ENCODE results near the gene SNX21.
A peak's percentile ranks its signal among the peaks of the same experiment; 100 is the strongest.
"Not testable (repeated sequence)": the region's sequence is repeated elsewhere in the genome, so short reads cannot be mapped to it uniquely, and the experiment has no call there.

Gene SNX21, protein sequence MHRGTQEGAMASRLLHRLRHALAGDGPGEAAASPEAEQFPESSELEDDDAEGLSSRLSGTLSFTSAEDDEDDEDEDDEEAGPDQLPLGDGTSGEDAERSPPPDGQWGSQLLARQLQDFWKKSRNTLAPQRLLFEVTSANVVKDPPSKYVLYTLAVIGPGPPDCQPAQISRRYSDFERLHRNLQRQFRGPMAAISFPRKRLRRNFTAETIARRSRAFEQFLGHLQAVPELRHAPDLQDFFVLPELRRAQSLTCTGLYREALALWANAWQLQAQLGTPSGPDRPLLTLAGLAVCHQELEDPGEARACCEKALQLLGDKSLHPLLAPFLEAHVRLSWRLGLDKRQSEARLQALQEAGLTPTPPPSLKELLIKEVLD

DNA sequence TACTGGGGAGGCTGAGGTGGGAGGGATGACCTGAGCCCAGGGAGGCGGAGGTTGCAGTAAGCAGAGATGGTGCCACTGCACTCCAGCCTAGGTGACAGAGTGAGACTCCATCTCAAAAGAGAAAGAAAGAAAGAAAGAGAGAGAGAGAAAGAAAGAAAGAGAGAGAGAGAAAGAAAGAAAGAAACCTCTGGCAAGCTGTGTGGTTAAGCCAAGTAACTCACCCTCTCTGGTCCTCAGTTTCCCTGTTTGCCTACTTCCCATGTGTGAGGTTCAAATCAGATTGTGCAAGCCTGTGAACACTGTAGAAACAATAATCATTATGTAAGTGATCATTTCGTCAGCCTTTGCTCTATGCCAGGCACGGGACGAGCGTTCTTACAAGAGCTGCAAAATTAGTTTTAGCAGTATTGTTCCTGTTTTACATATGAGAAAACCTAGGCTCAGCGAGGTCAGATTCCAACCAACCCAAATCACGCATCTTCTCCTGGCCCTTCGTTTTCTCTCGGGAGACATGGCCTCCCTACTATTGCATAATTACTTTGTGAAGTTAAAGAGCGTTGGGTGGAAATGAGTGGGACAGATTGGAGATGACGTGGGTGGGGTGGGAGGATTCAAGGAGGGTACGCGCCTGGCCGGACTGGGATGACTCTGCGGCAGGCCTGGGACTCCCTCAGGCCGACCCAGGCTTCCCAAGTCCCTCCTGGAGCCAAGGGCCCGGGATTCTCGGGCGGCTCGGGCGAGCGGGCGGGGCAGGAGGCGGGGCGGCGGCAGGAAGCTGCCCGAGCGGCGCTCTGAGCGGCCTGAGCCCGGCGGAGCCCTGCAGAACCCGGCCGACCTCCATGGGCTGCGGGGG is at the start of gene SNX21:
TSS of gene SNX21 (plus strand) at position 770 of the 853 bp plus-strand sequence. CDS start 121 bp downstream, outside the sequence.
- DNase-seq (ENCODE audit: low spot score), result peak; percentile 77

DNA sequence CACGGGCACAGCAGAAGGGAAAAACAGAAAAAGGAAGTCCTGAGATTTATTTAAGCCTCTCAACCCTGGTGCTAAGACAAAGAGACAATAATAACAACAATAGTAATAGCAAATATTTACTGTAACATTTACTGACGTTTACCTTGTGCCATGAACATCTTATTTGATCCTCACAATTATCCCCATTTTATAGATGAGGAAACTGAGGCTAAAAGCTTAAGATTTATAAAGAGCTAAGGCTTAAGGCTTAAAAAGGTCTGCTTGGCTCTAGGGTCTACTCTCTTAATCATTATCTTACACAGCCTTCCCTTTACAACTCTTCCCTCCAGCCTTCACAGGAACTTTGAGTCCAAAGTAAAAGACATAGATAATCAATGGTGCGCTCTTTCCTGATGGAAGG is 45.2 kb upstream of the SNX21 start:
- no peak for DNase-seq (ENCODE audit: low spot score)

- DNase-seq (ENCODE audit: low spot score), result no peak
These were observed 41.1 kb upstream of the SNX21 start for GRCh38 chr20:45792317-45793118.

DNA sequence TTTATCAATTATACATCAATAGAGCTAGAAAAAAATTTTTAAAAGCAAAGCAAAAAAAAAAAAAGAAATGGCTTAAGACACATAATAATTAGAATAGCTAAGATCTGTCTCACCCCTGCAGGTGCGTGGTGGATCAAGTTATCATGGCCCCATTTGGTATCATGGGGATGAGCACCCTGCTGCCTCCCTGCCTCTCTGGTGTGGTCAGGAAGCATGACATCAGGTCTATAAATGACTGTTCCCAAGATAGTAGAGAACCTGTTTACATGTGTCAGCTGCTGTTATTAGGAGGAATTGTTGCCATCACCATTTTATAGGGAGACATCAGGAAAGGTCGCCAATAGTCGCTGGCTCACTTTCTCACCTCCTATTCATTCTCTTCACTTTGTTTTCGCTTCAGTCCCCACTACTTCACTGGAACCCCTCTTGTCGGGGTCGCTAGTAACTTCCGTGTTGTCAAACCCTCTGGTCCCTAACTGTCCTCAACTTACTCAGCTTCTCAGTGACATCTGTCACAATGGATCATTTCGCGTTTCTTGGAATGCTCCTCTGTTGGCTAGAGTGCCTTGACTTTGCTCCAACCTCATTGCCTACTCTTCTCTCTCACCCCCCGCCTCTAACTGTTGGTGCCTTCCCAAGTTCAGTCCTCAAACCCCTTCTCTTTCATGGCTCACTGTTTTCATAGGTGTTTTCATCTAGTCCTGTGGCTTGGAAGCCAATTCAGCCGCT is 37.1 kb upstream of the SNX21 start:
- DNase-seq (ENCODE audit: low spot score), result no peak

- not testable (repeated sequence) for DNase-seq (ENCODE audit: low spot score)
These were observed 36.1 kb upstream of the SNX21 start for GRCh38 chr20:45797510-45797909.

- not testable (repeated sequence) for DNase-seq (ENCODE audit: low spot score)
These were observed 35.6 kb upstream of the SNX21 start for GRCh38 chr20:45797955-45798354.

DNA sequence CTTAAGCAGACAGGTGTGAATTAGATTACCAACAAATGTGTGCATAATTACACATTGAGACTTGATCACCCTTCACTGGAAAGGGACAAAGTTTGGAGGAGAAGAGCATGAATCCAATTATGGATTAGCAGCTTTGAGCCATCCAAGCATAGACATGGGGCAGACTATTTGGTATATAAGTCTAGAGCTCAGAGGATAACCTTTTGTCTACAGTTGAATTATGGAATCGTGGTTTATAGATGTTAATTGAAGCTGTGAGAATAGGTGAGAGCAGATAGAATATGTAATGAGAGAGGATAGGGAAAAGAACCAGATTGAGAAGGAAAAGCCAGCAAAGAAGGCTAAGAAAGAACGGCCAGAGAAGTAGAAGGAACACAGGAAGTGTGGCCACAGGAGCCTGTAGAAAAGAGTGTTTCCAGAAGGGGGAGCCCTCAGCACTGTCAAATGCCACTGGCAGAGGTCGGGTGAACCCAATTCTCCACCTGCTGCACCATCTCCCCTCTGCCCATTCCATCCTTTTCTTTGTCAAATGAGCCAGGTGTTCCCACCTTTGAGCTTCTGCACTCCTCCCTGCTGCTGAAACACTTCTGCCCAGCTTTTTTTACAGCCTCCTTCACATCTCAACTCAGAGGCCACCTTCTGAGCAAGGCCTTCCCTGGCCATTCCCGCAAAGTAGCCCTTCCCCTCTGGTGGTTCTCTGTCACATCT is 34.5 kb upstream of the SNX21 start:
- DNase-seq (ENCODE audit: low spot score), result peak; percentile 77

GRCh38 chr20:45801851-45802250 is 31.7 kb upstream of the SNX21 start:
- DNase-seq (ENCODE audit: low spot score), result no peak

DNA sequence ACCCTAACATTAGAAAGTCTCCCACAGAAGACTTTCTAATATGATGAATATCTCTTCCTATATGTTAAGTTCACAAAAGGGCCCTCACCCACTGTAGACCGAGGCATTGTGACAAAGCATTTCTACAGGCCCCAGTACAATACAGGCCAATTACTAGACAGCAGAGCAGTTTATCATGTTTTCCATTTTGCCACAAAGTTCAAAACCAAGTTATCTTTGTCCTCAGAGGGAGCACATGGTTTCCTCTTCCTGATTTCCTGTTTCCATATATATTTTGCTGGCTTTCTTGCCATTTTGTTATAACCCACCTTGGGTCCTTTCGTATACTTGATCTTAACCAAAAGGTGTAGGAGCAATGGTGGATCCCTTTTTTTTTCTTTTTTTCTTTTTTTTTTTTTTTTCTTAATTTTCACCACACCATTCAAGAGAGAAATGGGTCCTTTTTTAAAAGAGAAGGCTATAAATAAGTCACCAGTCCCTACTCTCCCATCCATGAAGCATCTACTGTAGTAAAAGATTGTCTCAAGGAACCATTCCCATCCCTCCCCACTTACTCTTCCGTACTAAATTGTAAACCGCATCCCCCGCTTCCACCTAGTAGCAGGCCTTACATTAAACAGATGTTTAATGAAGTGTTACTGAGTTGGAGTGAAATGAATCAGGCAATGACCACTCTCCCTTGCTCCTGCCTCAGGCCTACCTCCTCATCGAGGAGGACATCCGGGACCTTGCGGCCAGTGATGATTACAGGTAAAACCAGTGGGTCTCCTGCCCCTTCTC is 23.2 kb upstream of the SNX21 start:
- no peak for DNase-seq (ENCODE audit: low spot score)

GRCh38 chr20:45812157-45813005 is 21.2 kb upstream of the SNX21 start, which contains the start of gene UBE2C:
TSS of gene UBE2C (plus strand) at chr20:45812644. CDS start at chr20:45812696, 52 bp downstream.
- peak; percentile 100 for DNase-seq (ENCODE audit: low spot score)

GRCh38 chr20:45813006-45813340 is 20.6 kb upstream of the SNX21 start:
- no peak for DNase-seq (ENCODE audit: low spot score)

DNA sequence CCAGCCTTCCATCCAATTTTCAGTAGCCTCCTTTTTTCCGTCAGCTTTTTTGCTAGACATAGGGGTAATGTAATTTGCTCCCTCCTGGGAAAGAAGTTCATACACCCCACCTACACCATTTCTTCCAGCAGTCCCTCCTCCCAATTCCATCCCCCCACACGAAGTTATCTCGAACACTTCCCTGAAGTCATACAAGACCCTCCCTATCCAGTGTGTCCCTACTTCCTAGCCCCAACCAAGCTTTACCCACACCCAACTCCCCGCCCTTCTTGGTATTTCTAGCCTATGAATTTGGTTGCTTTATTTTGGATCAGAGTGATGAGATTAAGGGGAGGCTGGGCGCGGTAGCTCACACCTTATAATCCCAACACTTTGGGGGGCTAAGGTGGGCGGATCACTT is 20.1 kb upstream of the SNX21 start:
- DNase-seq (ENCODE audit: low spot score), result no peak

GRCh38 chr20:45814314-45814713 is 19.3 kb upstream of the SNX21 start:
- no peak for DNase-seq (ENCODE audit: low spot score)

DNA sequence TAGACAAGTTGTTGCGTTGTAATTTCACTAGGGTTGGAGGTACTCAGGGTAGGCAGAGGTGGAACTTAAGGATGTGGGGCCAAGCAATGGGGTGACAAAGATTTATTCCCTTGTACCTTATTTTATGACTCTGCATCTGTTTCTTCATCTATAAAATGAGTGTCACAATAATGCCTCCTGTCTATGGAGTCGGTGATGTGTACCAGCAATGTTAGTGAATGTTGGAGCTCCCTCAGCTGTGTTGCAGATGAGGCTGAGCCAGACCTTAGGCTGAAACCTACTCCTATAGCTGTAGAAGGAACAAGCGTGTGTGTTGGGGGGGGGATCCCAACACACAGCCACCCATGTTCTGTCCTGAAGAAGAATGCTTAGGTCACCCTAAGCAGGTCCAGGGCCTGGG is 16.6 kb upstream of the SNX21 start:
- no peak for DNase-seq (ENCODE audit: low spot score)

DNA sequence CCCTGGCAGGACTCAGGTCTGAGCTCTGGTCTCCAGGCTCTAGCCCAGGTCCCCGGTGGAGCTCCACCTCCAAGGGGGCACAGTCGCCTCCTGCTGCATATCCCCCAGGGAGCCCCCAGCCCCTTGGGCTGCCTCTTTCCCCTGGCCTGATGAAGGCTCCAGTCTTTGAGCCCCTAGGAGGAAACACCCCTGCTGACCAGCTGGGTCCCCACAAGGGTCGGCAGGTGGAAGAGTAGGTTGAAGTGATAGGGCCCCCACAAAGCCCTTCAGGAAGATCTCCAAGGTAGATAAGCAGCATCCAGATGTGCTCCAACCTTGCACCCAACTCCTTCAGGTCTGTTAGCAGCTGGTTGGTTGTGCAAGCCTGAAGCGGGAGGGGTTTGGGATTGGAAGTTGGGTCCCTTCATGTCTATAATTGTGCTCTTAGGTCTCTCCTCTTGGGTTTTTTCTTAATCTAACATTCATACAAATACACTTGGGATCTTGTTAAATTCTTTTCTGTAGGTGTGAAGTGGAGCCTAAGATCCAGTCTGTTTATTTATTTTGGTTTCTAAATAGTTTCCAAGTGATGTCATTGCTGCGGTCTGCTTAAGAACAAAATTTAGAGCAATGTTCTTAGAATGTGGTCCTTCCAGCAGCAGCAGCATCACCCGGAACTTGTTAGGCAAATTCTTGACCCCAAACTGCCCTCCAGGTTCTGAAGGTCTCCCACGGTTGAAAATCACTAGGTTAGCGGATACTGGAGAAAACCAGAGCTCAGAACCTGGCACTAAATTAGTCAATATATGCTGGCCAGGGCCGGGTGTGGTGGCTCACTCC is 16.0 kb upstream of the SNX21 start:
- no peak for DNase-seq (ENCODE audit: low spot score)

GRCh38 chr20:45818239-45818638 is 15.4 kb upstream of the SNX21 start:
- no peak for DNase-seq (ENCODE audit: low spot score)

DNA sequence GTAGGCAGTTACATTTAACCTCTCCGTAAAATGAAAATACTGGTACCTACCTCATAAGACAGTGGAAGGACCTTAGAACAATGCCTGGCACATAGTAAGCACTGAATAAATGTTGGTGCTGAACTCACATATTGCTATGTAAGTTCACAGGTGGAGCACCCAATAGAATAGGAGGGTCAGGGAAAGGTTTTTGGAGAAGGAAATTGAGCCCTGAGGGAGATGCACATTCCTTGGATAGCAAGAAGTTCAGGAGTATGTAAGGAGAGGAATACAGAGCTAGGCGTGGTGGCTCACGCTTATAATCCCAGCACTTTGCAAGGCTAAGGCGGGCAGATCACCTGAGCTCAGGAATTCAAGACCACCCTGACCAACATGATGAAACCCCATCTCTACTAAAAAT is 14.1 kb upstream of the SNX21 start:
- DNase-seq (ENCODE audit: low spot score), result no peak

DNA sequence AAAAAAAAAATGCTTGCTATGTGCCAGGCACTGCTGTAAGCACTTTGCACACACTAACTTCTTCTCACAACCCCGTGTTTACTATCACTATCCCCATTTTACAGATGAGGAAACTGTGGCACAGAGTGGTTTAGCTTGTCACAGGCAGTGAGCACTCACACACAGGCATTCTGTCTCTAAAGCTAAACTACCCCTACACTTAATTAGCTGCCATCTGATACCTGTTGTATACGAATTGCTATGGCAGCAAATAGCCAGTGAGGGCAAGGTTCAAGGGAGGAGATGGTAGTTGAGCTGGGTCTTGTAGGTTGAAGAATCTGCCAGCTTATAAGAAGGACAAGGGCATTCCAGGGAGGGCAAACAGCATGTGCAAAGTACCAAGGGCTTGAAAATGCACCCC is 11.7 kb upstream of the SNX21 start:
- DNase-seq (ENCODE audit: low spot score), result no peak
